AG04449 (cell line): ENCODE measurements around the gene SMU1.

Experiments
- CTCF ChIA-PET: fragments of 350-600 bp; formaldehyde crosslinking; extraction: SDS; loops from one replicate; lab custom pipeline; 2021; ENCODE audit warnings: antibody characterized with exemption; lab: Yijun Ruan, JAX
- POLR2A ChIA-PET: fragments of 400-600, 350-600 bp; formaldehyde crosslinking; extraction: SDS; loops from one replicate; lab custom pipeline; 2020; ENCODE audit warnings: antibody characterized with exemption, inconsistent platforms; lab: Yijun Ruan, JAX
- DNase-seq: peaks from one replicate; pipeline ENCODE4 v3.0.0-alpha.2; 2010; ENCODE audit warnings: low read depth, low spot score
- H3K4me3 ChIP-seq: 2 replicates; pipeline ENCODE4 v1.5.1; 2011; ENCODE audit warnings: low read depth, mild to moderate bottlenecking, control low read depth, low read length
- CTCF ChIP-seq: IDR thresholded peaks from one replicate; pipeline ENCODE4 v1.5.1; 2011; ENCODE audit warnings: mild to moderate bottlenecking, moderate library complexity, low read length, control low read depth, inconsistent platforms; ENCODE audit not compliant: insufficient read depth; ENCODE audit errors: missing control alignments

Gene SMU1

GRCh38 chr9:33107762-33108161 is 31.3 kb upstream of the SMU1 start:
- POLR2A ChIA-PET = interaction anchor here (1.4 kb wide), 1 partner anchor 10 kb away, joined by 4 read pairs; no protein-coding TSS in a partner anchor
- CTCF ChIA-PET = no interaction called here
- no peak for DNase-seq
- no peak overlapping the region for H3K4me3 ChIP-seq
- no peak for TF ChIP-seq CTCF

- DNase-seq = peak; percentile 84
- no peak overlapping the region for H3K4me3 ChIP-seq
- TF ChIP-seq CTCF = no peak
- POLR2A ChIA-PET = interaction anchor here (1.4 kb wide), 1 partner anchor 10 kb away, joined by 4 read pairs; no protein-coding TSS in a partner anchor
- CTCF ChIA-PET = no interaction called here
These were observed 30.6 kb upstream of the SMU1 start for GRCh38 chr9:33106827-33107621.

- TF ChIP-seq CTCF = no peak
- H3K4me3 ChIP-seq = no peak overlapping the region
- no peak for DNase-seq
- ChIA-PET POLR2A (interaction anchor here (1.4 kb wide), 1 partner anchor 11 kb away, joined by 4 read pairs; no protein-coding TSS in a partner anchor), CTCF (no interaction called here)
These were observed 29.9 kb upstream of the SMU1 start for GRCh38 chr9:33106372-33106771.

GRCh38 chr9:33105959-33106358 is 29.5 kb upstream of the SMU1 start:
- TF ChIP-seq CTCF = no peak
- no peak overlapping the region for H3K4me3 ChIP-seq
- no peak for DNase-seq
- ChIA-PET POLR2A (no interaction called here), CTCF (no interaction called here)

GRCh38 chr9:33105504-33105903 is 29.0 kb upstream of the SMU1 start:
- POLR2A ChIA-PET = no interaction called here
- no peak for DNase-seq
- TF ChIP-seq CTCF = no peak
- CTCF ChIA-PET = interaction anchor here (0.7 kb wide), 1 partner anchor 121 kb away, joined by 4 read pairs; no protein-coding TSS in a partner anchor
- H3K4me3 ChIP-seq = no peak overlapping the region

- CTCF ChIA-PET = no interaction called here
- POLR2A ChIA-PET = no interaction called here
- TF ChIP-seq CTCF = no peak
- no peak overlapping the region for H3K4me3 ChIP-seq
- no peak for DNase-seq
These were observed 27.9 kb upstream of the SMU1 start for GRCh38 chr9:33104401-33104800.
